Upper lobe of left lung (tissue), 4 donors: Measurements from ENCODE around the gene SAMD9L.

Experiments
- POLR2A ChIP-seq, 4 donors: fragments of 450-650 bp; IDR thresholded peaks; one replicate each; pipeline ENCODE4 v1.5.1; 2016 to 2017; ENCODE audit warnings: antibody characterized with exemption in 4 of 4, mild to moderate bottlenecking in 2 of 4
- POLR2AphosphoS5 ChIP-seq, 2 donors: sonication (generic); formaldehyde crosslinking; IDR thresholded peaks; one replicate each; pipeline ENCODE4 v1.5.1; 2017; ENCODE audit warnings: antibody characterized with exemption in 2 of 2
- TF ChIP-seq, protein P1 (sequence below), 6 experiments: fragments of 450-650 bp in 4 of 6; fragments of 200-600 bp in 2 of 6; sonication (generic) in 2 of 6; IDR thresholded peaks; one replicate each; pipeline ENCODE4 v1.5.1; 2016 to 2019; ENCODE audit warnings: antibody characterized with exemption in 6 of 6

DNA sequence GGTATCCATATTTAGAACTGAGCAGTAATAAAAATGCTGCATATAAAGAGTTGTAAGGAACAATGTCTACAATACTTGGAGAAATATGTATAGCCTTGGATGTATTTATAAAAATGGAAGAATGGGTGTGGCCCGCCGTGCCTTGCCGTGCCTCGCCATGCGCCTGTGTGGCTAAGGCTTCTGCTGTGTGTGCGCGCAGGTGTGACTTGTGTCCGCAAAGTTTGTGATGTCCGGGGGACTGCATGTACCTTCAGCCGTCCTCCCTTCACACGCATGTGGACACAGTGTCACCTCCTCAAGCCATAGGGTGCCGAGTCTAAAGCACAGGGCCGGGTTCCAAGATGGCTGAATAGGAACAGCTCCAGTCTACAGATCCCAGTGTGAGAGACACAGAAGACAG, 40.2 kb downstream of the SAMD9L start:
- TF ChIP-seq, protein P1, sequence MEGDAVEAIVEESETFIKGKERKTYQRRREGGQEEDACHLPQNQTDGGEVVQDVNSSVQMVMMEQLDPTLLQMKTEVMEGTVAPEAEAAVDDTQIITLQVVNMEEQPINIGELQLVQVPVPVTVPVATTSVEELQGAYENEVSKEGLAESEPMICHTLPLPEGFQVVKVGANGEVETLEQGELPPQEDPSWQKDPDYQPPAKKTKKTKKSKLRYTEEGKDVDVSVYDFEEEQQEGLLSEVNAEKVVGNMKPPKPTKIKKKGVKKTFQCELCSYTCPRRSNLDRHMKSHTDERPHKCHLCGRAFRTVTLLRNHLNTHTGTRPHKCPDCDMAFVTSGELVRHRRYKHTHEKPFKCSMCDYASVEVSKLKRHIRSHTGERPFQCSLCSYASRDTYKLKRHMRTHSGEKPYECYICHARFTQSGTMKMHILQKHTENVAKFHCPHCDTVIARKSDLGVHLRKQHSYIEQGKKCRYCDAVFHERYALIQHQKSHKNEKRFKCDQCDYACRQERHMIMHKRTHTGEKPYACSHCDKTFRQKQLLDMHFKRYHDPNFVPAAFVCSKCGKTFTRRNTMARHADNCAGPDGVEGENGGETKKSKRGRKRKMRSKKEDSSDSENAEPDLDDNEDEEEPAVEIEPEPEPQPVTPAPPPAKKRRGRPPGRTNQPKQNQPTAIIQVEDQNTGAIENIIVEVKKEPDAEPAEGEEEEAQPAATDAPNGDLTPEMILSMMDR (IDR thresholded peaks at IDR 0.05) = no peak
- TF ChIP-seq POLR2A (IDR thresholded peaks at IDR 0.05) (no peak), POLR2AphosphoS5 (IDR thresholded peaks at IDR 0.05) (no peak)
